GM12891 (cell line): Measurements from ENCODE around the gene CMPK1.

Experiments used
- POLR2A ChIP-seq: IDR thresholded peaks from 2 replicates; pipeline ENCODE4 v1.6.1; 2011; ENCODE audit warnings: low read depth, low read length, control low read depth
- POLR2AphosphoS5 ChIP-seq: IDR thresholded peaks from 2 replicates; pipeline ENCODE4 v1.6.1; 2011; ENCODE audit warnings: low read depth, low read length, control low read depth
- SPI1 ChIP-seq: IDR thresholded peaks from 2 replicates; pipeline ENCODE4 v1.6.1; 2011; ENCODE audit warnings: low read depth, low read length, control low read depth
- TAF1 ChIP-seq: IDR thresholded peaks from 2 replicates; pipeline ENCODE4 v1.6.1; 2011; ENCODE audit warnings: low read depth, low read length, control low read depth

DNA sequence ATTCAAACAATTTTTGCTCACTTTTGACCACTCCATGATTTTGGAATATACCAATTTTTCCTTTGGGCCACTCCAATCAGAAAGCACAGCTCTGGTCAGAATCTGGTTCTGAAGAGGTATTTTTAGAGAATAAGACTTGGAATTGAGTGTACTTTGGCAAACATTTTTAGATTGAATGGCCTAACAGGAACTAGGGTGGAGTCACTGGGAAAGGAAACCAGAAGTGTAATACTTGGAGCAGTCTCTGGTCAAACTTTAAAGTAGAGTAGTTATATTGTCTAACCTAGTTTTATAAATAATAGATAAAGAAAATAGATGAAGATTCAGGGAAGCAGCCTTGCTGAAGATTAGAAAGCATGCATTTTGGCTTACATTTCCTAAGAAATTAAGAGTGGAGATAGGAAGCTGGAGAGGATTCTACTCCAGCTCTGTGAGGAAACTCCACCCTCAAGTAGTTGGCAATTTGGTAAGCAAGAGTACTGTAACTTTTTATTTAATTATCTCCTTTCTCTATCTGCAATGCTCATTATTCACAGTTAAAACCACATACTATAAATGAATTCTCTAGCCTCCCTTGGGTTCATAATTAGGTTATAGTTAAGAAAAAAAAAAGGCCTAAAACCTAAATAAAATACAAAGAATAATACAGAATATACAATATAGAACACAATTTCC is 35.4 kb upstream of the CMPK1 start:
- no peak for TF ChIP-seq POLR2AphosphoS5
- TF ChIP-seq POLR2A, result no peak
- no peak for TF ChIP-seq SPI1
- TF ChIP-seq TAF1, result no peak
